B cell (primary cell): ENCODE data around the gene FBXO28.

Experiments used
- CTCF ChIP-seq: fragments of 200-600 bp; IDR thresholded peaks from one replicate; pipeline ENCODE4 v1.8.0; 2022; ENCODE audit warnings: antibody characterized with exemption, mild to moderate bottlenecking
- EZH2 ChIP-seq: IDR thresholded peaks from 2 replicates; pipeline ENCODE4 v1.6.1; 2012; ENCODE audit warnings: borderline replicate concordance, low read depth, mild to moderate bottlenecking, moderate library complexity, low read length; ENCODE audit not compliant: insufficient read depth, poor library complexity, severe bottlenecking

- TF ChIP-seq CTCF (no peak), EZH2 (no peak)
Observed at GRCh38 chr1:224131253-224131652, 17.3 kb downstream of the FBXO28 start.
